ENCODE measurements around the gene DCAF17.

GRCh38 chr2:171514908-171515582, 81.0 kb downstream of the DCAF17 start:
- TF ChIP-seq POLR2A (IDR thresholded peaks at IDR 0.05) (no peak), EP300 (IDR thresholded peaks at IDR 0.05) (no peak), CTCF (IDR thresholded peaks at IDR 0.05) (no peak)

All from ovary (tissue), 3 donors.